ENCODE data around the gene PRRC2B.
"Not testable (repeated sequence)": the region's sequence is repeated elsewhere in the genome, so short reads cannot be mapped to it uniquely, and the experiment has no call there.

GRCh38 chr9:131372599-131372973 is 21.3 kb upstream of the PRRC2B start:
- not testable (repeated sequence) for TF ChIP-seq POLR2A, CTCF (IDR thresholded peaks at IDR 0.05)

Data from stomach (tissue), 4 donors.